SK-N-SH (cell line): ENCODE data around the gene DNASE1L2. TPM values are rescaled to one million over a fixed set of nuclear protein-coding genes. Genes with fewer than 3 reads are reported as not detected.

Experiments used
- CHD2 ChIP-seq: fragments of 150-350 bp; IDR thresholded peaks from 2 replicates; pipeline ENCODE4 v1.6.1; 2018; ENCODE audit warnings: low read length; ENCODE audit not compliant: partially characterized antibody
- EP300 ChIP-seq, 2 experiments: IDR thresholded peaks; 2 replicates each; pipeline versions ENCODE4 v1.4.0 to v1.6.1; 2012; ENCODE audit warnings: borderline replicate concordance in 1 of 2, low read depth in 1 of 2, low read length in 1 of 2
- EZH2phosphoT487 ChIP-seq: fragments of 200-600 bp; sonication (generic); IDR thresholded peaks from 2 replicates; pipeline ENCODE4 v1.6.1; 2017; ENCODE audit warnings: low read depth, mixed run types, mild to moderate bottlenecking, antibody characterized with exemption, moderate library complexity, borderline replicate concordance
- FOXJ3 ChIP-seq: sonication (generic); formaldehyde crosslinking; IDR thresholded peaks from 2 replicates; pipeline ENCODE4 v1.5.1; 2020; ENCODE audit warnings: mild to moderate bottlenecking, missing genetic modification reagents
- GATA2 ChIP-seq: sonication (generic); formaldehyde crosslinking; IDR thresholded peaks from 2 replicates; pipeline ENCODE4 v1.5.0; 2020; ENCODE audit warnings: mild to moderate bottlenecking, missing genetic modification reagents
- JUND ChIP-seq: IDR thresholded peaks from 2 replicates; pipeline ENCODE4 v1.4.0; 2012
- NFIC ChIP-seq: IDR thresholded peaks from 2 replicates; pipeline ENCODE4 v1.4.0; 2012; ENCODE audit warnings: borderline replicate concordance
- NRF1 ChIP-seq: IDR thresholded peaks from 2 replicates; pipeline ENCODE4 v1.6.1; 2012; ENCODE audit warnings: low read depth, mild to moderate bottlenecking, low read length
- RCOR1 ChIP-seq: fragments of 150-350 bp; IDR thresholded peaks from 2 replicates; pipeline ENCODE4 v1.6.1; 2017; ENCODE audit warnings: antibody characterized with exemption, low read length
- RFX5 ChIP-seq: IDR thresholded peaks from 2 replicates; pipeline ENCODE4 v1.6.1; 2012; ENCODE audit warnings: mild to moderate bottlenecking, improper control_type of control experiment, low read length
- RXRA ChIP-seq: IDR thresholded peaks from 2 replicates; pipeline ENCODE4 v1.4.0; 2012; ENCODE audit warnings: low read depth, mild to moderate bottlenecking, borderline replicate concordance
- TCF12 ChIP-seq: IDR thresholded peaks from 2 replicates; pipeline ENCODE4 v1.4.0; 2012
- USF1 ChIP-seq: IDR thresholded peaks from 2 replicates; pipeline ENCODE4 v1.4.0; 2012; ENCODE audit warnings: low read depth, borderline replicate concordance
- YY1 ChIP-seq: IDR thresholded peaks from 2 replicates; pipeline ENCODE4 v1.4.0; 2012; ENCODE audit warnings: low read depth, mild to moderate bottlenecking
- polyA plus RNA-seq, 3 experiments: library from polyadenylated mRNA; depleted of rRNA; stranded (reverse); fragments of >200 nt; gene quantifications; 2 replicates each; pipeline ENCODE4 v1.2.3, GENCODE V29; 2012
- TF ChIP-seq, protein P1 (sequence below): fragments of 150-350 bp; IDR thresholded peaks from 2 replicates; pipeline ENCODE4 v1.6.1; 2017; ENCODE audit warnings: antibody characterized with exemption, low read length, low read depth, borderline replicate concordance
- TF ChIP-seq, protein P2 (sequence below): fragments of 200-600 bp; sonication (generic); IDR thresholded peaks from 2 replicates; pipeline ENCODE4 v1.6.1; 2017; ENCODE audit warnings: antibody characterized with exemption, mild to moderate bottlenecking, moderate library complexity
- TF ChIP-seq, protein P3 (sequence below): fragments of 150-350 bp; IDR thresholded peaks from 2 replicates; pipeline ENCODE4 v1.6.1; 2016; ENCODE audit warnings: mild to moderate bottlenecking, low read depth, low read length
- TF ChIP-seq, protein P4 (sequence below): IDR thresholded peaks from 2 replicates; pipeline ENCODE4 v1.4.0; 2012; ENCODE audit warnings: low read depth
- TF ChIP-seq, protein P5 (sequence below): IDR thresholded peaks from 2 replicates; pipeline ENCODE4; 2012

The DNASE1L2 gene
- polyA plus RNA-seq, 1 of the 3 experiments (the other 2 are of a cell fraction): 2.5 TPM

- TF ChIP-seq, protein P1, sequence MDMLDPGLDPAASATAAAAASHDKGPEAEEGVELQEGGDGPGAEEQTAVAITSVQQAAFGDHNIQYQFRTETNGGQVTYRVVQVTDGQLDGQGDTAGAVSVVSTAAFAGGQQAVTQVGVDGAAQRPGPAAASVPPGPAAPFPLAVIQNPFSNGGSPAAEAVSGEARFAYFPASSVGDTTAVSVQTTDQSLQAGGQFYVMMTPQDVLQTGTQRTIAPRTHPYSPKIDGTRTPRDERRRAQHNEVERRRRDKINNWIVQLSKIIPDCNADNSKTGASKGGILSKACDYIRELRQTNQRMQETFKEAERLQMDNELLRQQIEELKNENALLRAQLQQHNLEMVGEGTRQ: no peak
- 0 out of 4 replicates have a peak, but pooled peaks of 1 of the 2 experiments have one; percentile 14 for TF ChIP-seq EP300 (IDR thresholded peaks at IDR 0.05; ENCODE audit: borderline replicate concordance in 1 of 2, low read depth in 1 of 2, low read length in 1 of 2)
- TF ChIP-seq RCOR1: peak; percentile 48; the same call in 1 of the 2 replicates
- TF ChIP-seq, protein P2, sequence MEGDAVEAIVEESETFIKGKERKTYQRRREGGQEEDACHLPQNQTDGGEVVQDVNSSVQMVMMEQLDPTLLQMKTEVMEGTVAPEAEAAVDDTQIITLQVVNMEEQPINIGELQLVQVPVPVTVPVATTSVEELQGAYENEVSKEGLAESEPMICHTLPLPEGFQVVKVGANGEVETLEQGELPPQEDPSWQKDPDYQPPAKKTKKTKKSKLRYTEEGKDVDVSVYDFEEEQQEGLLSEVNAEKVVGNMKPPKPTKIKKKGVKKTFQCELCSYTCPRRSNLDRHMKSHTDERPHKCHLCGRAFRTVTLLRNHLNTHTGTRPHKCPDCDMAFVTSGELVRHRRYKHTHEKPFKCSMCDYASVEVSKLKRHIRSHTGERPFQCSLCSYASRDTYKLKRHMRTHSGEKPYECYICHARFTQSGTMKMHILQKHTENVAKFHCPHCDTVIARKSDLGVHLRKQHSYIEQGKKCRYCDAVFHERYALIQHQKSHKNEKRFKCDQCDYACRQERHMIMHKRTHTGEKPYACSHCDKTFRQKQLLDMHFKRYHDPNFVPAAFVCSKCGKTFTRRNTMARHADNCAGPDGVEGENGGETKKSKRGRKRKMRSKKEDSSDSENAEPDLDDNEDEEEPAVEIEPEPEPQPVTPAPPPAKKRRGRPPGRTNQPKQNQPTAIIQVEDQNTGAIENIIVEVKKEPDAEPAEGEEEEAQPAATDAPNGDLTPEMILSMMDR: peak; percentile 57
- TF ChIP-seq, protein P3, sequence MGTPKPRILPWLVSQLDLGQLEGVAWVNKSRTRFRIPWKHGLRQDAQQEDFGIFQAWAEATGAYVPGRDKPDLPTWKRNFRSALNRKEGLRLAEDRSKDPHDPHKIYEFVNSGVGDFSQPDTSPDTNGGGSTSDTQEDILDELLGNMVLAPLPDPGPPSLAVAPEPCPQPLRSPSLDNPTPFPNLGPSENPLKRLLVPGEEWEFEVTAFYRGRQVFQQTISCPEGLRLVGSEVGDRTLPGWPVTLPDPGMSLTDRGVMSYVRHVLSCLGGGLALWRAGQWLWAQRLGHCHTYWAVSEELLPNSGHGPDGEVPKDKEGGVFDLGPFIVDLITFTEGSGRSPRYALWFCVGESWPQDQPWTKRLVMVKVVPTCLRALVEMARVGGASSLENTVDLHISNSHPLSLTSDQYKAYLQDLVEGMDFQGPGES: no peak
- TF ChIP-seq, protein P4, sequence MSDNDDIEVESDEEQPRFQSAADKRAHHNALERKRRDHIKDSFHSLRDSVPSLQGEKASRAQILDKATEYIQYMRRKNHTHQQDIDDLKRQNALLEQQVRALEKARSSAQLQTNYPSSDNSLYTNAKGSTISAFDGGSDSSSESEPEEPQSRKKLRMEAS: peak; percentile 60; the same call in 1 of the 2 replicates
- peak; percentile 95 for TF ChIP-seq NFIC
- TF ChIP-seq TCF12: no peak
- no peak for TF ChIP-seq USF1
- TF ChIP-seq, protein P5, sequence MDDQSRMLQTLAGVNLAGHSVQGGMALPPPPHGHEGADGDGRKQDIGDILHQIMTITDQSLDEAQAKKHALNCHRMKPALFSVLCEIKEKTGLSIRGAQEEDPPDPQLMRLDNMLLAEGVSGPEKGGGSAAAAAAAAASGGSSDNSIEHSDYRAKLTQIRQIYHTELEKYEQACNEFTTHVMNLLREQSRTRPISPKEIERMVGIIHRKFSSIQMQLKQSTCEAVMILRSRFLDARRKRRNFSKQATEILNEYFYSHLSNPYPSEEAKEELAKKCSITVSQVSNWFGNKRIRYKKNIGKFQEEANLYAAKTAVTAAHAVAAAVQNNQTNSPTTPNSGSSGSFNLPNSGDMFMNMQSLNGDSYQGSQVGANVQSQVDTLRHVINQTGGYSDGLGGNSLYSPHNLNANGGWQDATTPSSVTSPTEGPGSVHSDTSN: no peak
- no peak for TF ChIP-seq JUND
- peak; percentile 54; the same call in 1 of the 2 replicates for TF ChIP-seq FOXJ3 (CRISPR knock-in tag)
- TF ChIP-seq RXRA: no peak
- TF ChIP-seq CHD2: peak; percentile 69
- no peak for TF ChIP-seq EZH2phosphoT487
- no peak for TF ChIP-seq GATA2 (CRISPR knock-in tag)
- TF ChIP-seq YY1: peak; percentile 88
- peak; percentile 42; the same call in 1 of the 2 replicates for TF ChIP-seq NRF1
- no peak for TF ChIP-seq RFX5
Observed at GRCh38 chr16:2251296-2252111, 15.3 kb downstream of the DNASE1L2 start, which contains the start of gene ECI1 (continued).
